OCI-LY1 (cell line): ENCODE measurements around the gene BRF1.

Source experiments
- CTCF ChIP-seq: fragments of 200-600 bp; sonication (generic), shearing (Covaris generic); IDR thresholded peaks from 2 replicates; pipeline ENCODE4 v1.5.1; 2017; ENCODE audit warnings: mild to moderate bottlenecking, antibody characterized with exemption, low read length, moderate library complexity, mixed read lengths
- EZH2 ChIP-seq: fragments of 200-600 bp; sonication (generic), shearing (Covaris generic); IDR thresholded peaks from 2 replicates; pipeline ENCODE4 v1.8.0; 2017; ENCODE audit warnings: borderline replicate concordance, mixed run types, mild to moderate bottlenecking, antibody characterized with exemption, low read length, moderate library complexity, mixed read lengths

GRCh38 chr14:105331575-105332349, 31.0 kb upstream of the BRF1 start:
- TF ChIP-seq CTCF (no peak), EZH2 (no peak)
